ENCODE results near the gene CTNND2. TPM values are rescaled to one million over a fixed set of nuclear protein-coding genes. Genes with fewer than 3 reads are reported as not detected.

The CTNND2 gene
- total RNA-seq, 2 donors from 2014 or later = not detected

- no peak for DNase-seq (ENCODE audit: low spot score)
- H3K36me3 ChIP-seq = no peaks in the 10 kb centered on the region
- TF ChIP-seq CTCF (IDR thresholded peaks at IDR 0.05) = no peak
- H3K27me3 ChIP-seq (replicated peaks; ENCODE audit: insufficient read depth) = no peaks in the 10 kb centered on the region
- no peak overlapping the region for H3K27ac ChIP-seq
- no peaks in the 10 kb centered on the region for H3K4me1 ChIP-seq (ENCODE audit: control insufficient read depth in 1 of 2, low read depth in 2 of 2)
- no peak for ATAC-seq (ENCODE audit: insufficient number of reproducible peaks, low FRiP score, low read depth)
- no peaks in the 10 kb centered on the region for H3K9me3 ChIP-seq
- H3K4me3 ChIP-seq = no peak overlapping the region
Observed at GRCh38 chr5:11520241-11520930, 383.9 kb downstream of the CTNND2 start.

GRCh38 chr5:11519236-11519635, 385.0 kb downstream of the CTNND2 start:
- Histone ChIP-seq H3K36me3 (no peaks in the 10 kb centered on the region), H3K27me3 (replicated peaks; ENCODE audit: insufficient read depth) (no peaks in the 10 kb centered on the region), H3K4me3 (no peak overlapping the region), H3K9me3 (no peaks in the 10 kb centered on the region), H3K27ac (no peak overlapping the region), H3K4me1 (ENCODE audit: control insufficient read depth in 1 of 2, low read depth in 2 of 2) (no peaks in the 10 kb centered on the region)
- no peak for TF ChIP-seq CTCF (IDR thresholded peaks at IDR 0.05)
- no peak for DNase-seq (ENCODE audit: low spot score)
- no peak for ATAC-seq (ENCODE audit: insufficient number of reproducible peaks, low FRiP score, low read depth)

- Histone ChIP-seq H3K4me3 (no peak overlapping the region), H3K27ac (no peak overlapping the region), H3K27me3 (replicated peaks; ENCODE audit: insufficient read depth) (no peaks in the 10 kb centered on the region), H3K9me3 (no peaks in the 10 kb centered on the region), H3K36me3 (no peaks in the 10 kb centered on the region), H3K4me1 (ENCODE audit: control insufficient read depth in 1 of 2, low read depth in 2 of 2) (no peaks in the 10 kb centered on the region)
- no peak for ATAC-seq (ENCODE audit: insufficient number of reproducible peaks, low FRiP score, low read depth)
- no peak for TF ChIP-seq CTCF (IDR thresholded peaks at IDR 0.05)
- no peak for DNase-seq (ENCODE audit: low spot score)
Observed at GRCh38 chr5:11518676-11519075, 385.6 kb downstream of the CTNND2 start.

GRCh38 chr5:11514705-11515432, 389.4 kb downstream of the CTNND2 start:
- Histone ChIP-seq H3K27me3 (replicated peaks; ENCODE audit: insufficient read depth) (no peaks in the 10 kb centered on the region), H3K4me1 (ENCODE audit: control insufficient read depth in 1 of 2, low read depth in 2 of 2) (no peaks in the 10 kb centered on the region), H3K36me3 (no peaks in the 10 kb centered on the region), H3K4me3 (no peak overlapping the region), H3K9me3 (no peaks in the 10 kb centered on the region), H3K27ac (no peak overlapping the region)
- DNase-seq (ENCODE audit: low spot score) (no peak), ATAC-seq (ENCODE audit: insufficient number of reproducible peaks, low FRiP score, low read depth) (no peak)
- no peak for TF ChIP-seq CTCF (IDR thresholded peaks at IDR 0.05)

GRCh38 chr5:11511878-11512277, 392.4 kb downstream of the CTNND2 start:
- H3K9me3 ChIP-seq = no peaks in the 10 kb centered on the region
- TF ChIP-seq CTCF (IDR thresholded peaks at IDR 0.05) = no peak

More at GRCh38 chr5:11511878-11512277, 392.4 kb downstream of the CTNND2 start:
- Histone ChIP-seq H3K4me3 (no peak overlapping the region), H3K36me3 (no peaks in the 10 kb centered on the region), H3K27ac (no peak overlapping the region), H3K27me3 (replicated peaks; ENCODE audit: insufficient read depth) (no peaks in the 10 kb centered on the region), H3K4me1 (ENCODE audit: control insufficient read depth in 1 of 2, low read depth in 2 of 2) (no peaks in the 10 kb centered on the region)
- ATAC-seq (ENCODE audit: insufficient number of reproducible peaks, low FRiP score, low read depth) (no peak), DNase-seq (ENCODE audit: low spot score) (no peak)

Data from thoracic aorta (tissue), 2 donors.